ENCODE data around the gene CCRL2.
"Not testable (repeated sequence)": the region's sequence is repeated elsewhere in the genome, so short reads cannot be mapped to it uniquely, and the experiment has no call there.

The CCRL2 gene

DNA sequence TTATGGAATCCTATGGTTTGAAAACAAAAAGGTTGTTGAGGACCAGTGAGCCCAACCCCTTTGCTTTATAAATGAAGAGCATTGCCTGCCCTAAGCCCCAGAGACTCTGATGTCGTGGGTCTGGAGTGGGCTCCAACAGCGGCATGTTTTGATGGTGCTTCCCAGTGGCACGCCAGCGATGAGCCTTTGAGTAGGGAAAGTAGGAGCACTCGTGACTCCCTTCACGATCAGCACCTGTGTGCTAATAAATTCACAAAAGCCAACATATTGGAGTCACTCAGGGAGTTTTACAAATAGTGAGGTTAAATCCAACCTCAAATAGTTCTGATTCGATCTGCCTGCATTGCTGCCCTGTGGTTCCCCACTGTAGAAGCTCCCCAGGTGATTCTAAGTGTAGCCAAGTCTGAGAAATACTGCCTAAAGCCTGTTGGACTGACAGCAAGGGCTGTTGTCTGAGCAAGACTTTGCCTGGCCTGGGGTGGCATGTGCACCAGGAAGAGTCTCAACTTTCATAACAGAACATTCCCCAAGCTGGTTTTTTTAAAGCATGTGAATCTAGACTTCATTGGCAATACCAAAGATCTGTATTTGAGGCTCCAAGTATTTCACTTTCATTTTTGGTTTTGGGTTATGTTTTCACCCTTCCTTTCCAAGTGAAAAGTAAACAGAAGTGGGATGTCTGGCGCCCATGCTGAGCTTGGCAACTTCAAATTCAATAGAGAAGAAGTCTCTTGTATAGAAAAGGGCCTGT lies 26.4 kb upstream of the CCRL2 start:
- DNase-seq (ENCODE audit: low read depth): no peak

DNA sequence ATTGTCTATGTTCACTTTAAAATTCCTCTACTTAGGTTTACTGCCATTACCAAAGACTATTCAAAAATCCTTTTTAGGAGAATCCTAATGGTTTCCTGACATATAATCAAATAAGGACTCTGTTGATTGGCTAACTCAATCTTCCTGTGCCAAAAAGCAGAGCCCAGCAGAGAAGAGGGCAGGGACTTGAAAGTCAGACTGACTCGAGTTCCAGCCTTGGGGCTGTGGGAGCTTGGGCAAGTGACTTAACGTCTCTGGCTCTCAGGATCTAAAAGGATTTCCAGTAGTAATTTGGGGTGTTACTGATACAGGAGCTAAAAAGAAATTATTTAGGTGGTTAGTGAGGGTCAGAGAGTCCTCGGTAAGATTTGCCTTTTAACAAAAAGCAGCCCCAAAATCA lies 25.4 kb upstream of the CCRL2 start:
- DNase-seq (ENCODE audit: low read depth): no peak

DNA sequence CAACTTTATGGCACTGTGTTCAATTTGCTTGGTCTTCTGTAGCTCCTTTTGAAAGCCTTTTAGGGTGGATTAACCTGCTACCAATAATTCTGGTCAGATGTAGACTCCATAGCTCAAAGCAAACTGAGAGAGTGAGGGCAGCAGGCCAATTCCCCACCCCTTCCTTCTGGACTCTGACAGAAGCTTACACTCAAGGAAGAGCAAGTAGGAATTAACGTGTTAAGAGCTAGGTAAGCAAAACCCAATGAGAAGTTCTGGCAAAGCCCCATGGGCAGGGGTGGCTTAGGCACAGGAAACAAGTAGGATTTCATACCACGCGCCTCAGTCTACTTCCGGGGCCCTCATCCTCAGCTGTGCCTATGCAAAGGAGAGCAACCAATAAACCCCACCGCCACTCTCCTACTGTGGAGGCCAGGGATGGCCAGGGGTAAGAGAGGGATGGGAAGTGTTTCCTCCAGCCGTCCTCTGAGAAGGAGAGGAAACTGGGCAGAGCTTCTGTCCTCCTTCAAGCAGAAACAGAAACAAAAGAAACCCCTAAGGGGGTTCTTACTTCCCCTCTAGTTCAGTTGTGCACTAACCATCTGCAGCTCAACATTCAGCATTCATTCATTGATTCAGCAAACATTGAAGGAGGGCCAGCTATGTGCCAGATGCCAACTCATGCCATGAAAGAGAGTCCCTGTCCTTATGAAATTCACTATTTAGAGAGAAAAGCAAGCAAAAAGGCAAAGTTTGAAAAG lies 23.7 kb upstream of the CCRL2 start:
- no peak for DNase-seq (ENCODE audit: low read depth)

DNA sequence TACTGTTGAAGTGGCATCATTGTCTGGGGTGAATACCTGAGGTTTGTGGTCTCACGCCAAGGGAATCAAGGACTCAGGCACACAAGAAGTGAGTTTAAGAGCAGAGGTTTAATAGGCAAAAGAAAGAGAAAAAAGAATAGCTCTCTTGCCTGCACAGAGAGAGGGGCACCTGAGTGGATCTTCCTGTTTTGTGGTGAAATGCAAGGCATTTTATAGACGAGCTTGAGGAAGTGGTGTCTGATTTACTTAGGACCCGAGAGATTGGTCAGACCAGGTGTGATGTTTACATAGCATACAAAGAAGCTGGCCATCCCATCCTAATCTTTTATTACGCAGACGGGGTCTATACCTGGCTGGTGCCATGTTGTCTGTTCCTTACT lies 23.1 kb upstream of the CCRL2 start:
- DNase-seq (ENCODE audit: low read depth): no peak

DNA sequence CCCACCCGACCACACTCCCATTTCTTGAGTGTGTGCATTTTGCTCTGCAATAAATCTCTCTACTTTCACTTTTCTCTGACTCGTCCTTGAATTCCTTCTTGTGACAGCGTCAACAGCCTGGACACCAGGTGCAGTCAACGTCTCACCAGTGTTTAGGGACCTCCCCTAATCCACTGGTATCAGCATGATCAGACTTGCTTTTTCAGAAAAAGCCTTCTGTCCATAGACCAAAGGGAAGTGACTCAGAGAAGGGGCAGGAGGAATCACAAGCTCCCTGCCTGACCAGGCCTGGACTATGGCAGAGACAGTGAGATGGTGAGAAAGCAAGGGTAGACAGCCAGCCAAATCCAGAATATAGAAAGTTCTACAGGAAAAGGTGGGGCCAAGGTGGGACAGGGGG lies 20.9 kb upstream of the CCRL2 start:
- DNase-seq (ENCODE audit: low read depth): peak; percentile 27

DNA sequence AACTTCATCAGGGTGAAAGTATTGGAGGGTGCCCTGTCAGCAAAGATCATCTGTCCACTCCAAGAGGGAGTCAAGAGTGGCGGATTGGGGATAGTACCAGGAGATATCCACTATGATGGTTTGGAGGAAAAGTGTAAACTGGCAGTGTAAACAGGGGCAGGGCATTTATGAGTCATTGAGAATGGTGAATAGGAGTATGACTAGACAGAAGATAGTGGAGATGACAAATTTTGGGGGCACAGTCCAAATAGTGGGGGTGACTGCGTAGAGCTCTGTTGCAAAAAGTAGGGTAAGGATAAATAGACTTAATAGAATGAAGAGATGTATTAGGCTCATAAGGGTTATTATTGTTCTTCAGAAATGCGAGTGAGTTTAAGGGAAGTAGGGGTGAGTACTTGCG lies 18.2 kb upstream of the CCRL2 start:
- not testable (repeated sequence) for DNase-seq (ENCODE audit: low read depth)

DNA sequence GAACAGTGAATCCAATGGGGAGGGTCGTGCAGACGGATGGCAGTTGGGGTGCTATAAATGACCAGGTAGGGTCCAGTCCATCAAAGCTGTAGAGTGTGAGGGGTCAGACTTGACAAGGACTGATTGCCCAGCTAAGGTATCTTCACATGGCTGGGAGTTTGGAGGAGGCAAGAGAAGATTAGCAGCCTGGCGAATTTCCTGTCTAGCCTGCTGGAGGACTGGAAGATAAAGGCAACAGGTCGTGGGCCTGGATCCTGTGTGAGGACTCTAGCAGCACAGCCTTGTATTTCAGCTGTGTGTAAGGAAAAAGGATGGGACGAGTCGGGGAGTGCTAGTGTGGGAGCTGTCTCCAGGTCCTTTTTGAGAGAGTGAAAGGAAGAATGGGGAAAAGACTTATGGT lies 17.8 kb upstream of the CCRL2 start:
- no peak for DNase-seq (ENCODE audit: low read depth)

DNA sequence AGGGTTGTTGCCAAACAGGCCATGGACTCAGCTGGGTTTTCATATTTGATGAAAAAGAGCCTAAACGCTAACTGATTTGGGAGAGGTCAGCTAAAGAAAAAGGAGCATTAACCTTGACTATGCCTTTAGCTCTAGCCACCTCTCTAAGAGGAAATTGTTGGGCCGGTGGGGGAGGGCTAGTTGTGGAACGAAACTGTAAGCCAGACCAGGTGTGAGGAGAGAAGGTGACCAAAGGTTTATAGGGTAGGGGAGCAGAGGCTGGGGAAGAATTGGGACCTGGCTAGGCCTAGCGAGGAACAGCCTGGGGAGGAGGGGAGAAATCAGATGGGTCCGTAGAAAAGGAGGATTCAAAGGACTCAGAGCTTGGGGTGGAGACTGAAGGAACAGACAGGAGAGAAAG lies 15.5 kb upstream of the CCRL2 start:
- DNase-seq (ENCODE audit: low read depth): not testable (repeated sequence)

DNA sequence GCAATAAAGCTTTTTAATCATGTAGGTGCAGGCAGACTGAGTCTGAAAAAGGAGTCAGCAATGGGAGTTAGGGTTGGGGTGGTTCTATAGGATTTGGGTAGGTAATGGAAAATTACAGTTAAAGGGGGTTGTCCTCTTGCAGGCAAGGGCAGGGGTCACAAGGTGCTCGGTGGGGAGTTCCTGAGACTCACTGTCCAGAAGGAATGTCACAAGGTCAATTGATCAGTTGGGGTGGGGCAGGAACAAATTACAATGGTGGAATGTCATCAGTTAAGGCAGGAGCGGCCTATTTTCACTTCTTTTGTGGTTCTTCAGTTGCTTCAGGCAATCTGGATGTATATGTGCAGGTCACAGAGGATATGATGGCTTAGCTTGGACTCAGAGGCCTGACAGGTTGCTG lies 14.0 kb upstream of the CCRL2 start:
- no peak for DNase-seq (ENCODE audit: low read depth)

DNA sequence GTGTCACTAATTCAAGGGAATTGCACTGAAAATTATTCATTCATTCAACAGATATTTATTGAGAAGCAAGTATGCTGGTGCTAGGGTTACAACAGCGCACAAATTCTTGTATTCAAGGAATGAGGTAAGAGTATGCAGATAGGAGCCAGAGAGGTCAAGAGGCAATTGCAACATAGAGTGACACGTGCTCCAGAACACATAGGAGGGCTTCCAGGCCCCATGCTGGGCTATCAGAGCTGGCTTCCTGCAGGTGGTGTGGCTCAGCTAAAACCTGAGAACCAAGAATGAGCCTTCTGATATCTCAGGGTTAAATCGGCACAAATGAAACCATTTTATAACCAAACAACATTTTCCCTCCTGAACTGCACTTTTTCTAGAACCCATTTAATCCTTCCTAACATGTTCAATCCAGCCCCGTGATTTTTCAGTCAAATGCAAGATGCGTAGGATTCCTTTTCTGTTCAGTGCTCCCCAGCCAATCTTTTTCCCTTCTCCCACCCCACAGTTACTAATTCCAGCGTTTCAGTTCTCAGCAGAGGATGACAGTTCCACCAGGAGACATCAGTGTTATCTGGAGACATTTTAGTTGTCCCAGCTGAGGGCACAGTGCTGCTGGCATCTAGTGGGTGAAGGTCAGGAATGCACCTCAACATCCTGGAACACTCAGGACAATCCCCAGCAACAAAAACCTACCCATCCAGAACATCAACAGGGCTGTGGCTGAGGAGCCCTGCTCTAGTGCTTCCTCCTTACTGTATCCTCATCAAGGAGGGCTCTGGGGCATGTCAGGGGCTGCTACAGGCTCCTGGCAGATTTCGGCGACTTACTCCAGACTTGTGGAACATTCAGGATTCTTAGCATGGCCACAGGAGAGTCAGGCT lies 13.3 kb upstream of the CCRL2 start:
- no peak for DNase-seq (ENCODE audit: low read depth)

DNA sequence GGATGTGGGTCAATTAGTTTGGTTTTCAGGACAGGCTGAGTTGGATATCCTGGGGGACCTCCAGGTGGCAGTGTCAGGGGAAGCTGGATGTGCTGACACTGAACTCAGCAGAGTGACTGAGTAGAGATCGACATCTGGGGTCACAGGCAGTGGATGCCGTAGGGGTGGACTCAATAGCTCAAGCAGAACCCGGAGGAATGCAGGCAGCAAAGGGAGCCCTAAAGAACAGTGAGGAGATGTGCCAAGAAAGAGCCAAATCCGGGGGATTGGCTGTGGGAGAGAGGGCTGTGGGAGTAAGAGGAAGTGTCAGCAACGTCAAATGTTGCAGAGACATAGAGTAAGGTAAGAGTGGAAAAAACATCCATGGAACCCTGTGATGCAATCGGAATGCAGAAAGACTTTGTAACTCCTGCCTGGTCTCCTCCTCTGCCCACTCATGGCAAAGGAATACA lies 11.8 kb upstream of the CCRL2 start:
- no peak for DNase-seq (ENCODE audit: low read depth)

DNA sequence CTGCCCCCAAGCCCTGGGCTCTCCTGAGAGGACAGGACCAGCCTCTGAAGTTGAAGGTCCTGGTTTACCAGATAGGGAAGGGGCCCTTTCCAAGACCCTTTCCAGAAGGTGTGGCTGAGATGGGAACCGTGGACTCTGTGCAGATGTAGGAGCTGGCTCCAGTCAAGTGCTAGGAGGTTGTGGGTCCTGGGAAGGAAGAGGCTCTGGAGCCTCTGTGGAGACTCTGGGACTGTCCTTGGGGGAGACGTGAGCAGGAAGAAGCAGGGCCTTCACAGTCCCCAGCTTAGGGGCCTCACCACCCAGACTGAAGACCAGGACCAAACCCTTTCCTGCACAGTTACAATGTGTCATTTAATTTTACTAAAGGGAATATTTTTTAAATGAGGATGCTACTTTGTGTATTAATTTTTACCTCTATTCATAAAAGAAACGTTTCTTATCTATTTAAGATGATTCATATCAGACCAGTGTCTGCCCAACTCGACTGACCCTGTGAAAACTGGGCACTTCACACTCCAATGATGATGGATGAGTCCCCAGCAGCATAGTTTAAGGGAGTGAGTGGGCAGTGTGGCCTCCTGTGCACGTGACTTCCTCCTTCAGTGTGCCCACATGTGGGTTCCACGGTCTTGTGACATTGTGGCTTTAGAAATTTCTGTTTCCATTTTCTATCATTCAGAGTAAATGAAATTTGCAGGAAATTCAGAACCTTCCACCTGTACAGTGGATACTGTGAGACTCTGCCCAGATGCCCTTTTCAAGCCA lies 11.1 kb upstream of the CCRL2 start:
- DNase-seq (ENCODE audit: low read depth): no peak

DNA sequence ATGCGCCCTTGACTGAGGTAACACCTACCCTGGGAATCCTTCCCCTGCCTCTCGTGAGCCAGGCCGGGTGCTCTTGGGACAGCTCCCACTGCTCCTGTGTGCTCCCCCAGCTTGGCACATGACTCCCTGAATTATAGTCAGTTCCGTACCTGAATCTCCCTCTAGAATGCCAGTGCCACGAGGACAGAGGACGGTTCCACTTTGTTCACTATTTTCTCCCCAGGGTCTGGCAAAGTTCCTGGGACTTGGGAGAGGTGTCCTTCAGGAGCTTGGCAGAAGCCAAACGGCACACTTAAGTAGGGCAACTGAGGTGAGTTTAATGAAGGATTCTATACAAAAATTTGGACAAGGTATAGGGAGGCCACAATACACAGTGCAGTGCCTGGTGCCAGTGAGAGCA lies 9.9 kb upstream of the CCRL2 start:
- DNase-seq (ENCODE audit: low read depth): no peak

DNA sequence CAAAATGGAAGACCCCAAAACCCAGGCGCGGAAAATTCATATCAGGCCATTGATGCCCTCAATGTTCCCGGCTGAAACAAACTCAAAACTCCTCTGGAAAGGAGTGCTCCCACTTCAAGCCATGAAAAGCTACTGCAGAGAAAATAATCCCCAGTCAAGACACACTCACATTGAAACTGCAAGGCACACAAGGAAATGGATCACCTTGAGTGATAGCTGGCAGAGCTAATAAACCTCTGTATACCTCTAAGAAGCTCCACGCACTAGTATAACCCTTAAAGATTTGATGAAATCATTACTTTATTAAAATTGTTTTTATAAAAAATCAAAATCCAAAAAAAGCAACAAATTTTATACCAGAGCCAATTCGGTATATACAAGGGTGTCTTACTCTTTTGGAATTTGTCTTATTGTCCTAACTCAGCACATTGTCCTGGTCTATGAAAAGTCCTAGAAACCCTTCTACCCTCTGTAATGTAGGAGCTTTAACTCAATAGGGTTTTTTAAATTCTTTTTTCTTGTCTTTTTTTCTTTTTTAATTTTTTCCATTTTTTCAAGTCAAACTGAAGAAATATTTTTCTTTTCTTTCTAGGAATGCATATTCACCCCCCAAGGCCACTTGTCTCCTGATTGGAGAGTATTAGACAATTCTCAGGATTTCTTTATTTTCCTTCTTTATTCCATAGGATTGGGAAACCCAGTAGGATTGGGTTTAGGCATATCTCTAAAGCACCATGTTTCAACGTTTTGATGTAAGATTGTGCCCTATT lies 8.7 kb upstream of the CCRL2 start:
- no peak for DNase-seq (ENCODE audit: low read depth)

DNA sequence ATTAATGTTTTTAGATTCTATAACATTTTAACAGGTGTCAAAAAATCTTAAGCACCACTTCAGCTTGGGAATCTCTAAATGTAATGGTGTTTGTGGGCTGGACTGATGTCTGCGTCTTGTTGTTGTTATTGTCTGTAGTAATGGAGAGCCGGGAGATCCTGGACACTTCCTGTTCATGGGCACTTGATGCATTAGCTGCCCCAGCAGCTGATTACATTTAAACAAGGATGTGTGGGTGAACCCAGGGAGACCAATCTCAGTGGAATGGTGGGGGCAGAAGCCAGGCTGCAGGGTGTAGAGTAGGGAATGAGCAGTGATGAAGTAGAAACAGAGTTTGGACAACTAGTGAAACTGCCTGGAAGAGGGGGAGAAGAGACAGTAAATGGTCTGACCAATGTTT lies 8.0 kb upstream of the CCRL2 start:
- DNase-seq (ENCODE audit: low read depth): no peak

DNA sequence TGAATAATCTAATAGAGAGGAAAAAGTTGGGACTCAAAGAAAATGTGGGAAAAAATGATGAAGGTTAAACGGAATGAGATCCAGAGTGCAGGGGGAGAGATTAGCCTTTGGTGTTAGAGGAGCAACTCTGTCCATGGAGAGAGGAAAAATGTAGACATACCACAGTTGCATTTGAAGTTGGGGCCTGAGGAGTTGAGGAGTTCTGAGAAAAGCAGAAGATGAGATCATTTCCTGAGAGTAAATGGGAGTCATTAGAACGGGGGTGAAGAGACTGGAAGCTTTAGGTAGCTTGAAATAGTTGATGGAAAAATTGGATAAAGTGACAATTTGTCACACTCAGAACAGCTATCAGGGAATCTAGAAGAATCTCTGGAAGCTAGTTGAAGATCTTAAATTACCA lies 7.5 kb upstream of the CCRL2 start:
- DNase-seq (ENCODE audit: low read depth): no peak

DNA sequence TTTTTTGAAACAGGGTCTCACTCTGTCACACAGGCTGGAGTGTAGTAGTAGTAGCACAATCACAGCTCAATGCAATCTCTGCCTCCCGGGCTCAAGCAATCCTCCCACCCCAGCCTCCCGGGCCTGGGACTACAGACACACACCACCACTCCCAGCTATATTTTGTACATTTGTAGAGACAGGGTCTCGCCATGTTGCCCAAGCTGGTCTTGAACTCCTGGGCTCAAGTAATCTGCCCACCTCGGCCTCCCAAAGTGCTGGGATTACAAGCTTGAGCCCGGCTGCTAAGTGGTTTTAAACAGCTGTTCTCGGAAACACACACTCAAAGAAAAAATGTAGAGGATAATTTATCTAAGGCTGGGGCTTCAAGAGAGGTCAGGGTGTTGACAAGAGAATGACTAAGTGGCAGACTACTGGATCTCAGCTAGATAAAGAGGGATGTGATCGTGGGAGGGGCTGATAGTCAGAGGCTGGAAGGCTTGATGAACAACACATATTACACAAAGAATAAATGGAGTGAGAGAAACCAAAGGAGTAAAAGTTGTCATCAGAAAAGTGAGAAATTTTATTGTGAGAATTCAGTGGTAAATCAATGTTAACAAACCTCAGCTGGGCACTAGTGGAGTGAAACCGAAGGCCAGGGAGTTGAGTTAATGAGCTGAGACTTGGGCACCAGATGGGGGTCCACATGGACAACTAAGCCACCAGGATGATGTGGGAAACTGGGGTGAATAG lies 6.9 kb upstream of the CCRL2 start:
- DNase-seq (ENCODE audit: low read depth): peak; percentile 20

DNA sequence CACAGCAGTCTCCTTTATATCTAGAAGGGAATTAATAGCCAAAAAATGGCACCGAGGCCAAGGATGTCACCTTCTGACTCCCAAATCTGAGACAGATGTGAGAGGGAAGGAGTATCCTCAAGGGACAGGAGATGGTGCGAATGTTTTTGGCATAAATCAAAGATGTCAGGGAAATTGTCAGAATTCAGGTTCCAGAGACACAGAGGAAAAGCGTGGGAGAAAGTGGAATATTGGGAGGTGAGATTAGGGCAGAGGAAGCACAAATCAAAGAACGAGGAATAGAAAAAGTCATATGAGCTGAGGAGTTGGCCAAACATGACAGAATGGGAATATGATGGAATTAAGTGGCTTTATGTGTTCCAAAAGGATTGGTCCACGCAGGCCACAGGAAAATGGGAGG lies 6.2 kb upstream of the CCRL2 start:
- no peak for DNase-seq (ENCODE audit: low read depth)

DNA sequence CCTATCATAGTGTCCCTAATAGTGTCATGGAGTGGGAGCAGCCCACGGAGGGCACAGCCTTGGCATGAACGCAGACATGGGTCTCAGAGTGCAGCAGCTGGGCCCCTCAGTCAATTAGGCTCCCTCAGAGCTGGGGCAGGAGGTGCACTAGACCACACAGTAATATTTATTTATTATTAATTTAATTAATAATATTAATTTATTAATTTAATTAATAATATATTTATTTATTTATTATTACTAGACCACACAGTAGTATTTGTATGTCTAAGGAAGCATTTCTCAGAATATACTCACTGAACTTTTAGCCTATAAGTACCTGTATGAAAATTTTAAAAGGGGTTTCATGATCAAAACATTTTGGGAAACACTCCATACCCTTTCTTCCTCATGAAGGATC lies 5.5 kb upstream of the CCRL2 start:
- DNase-seq (ENCODE audit: low read depth): no peak

DNA sequence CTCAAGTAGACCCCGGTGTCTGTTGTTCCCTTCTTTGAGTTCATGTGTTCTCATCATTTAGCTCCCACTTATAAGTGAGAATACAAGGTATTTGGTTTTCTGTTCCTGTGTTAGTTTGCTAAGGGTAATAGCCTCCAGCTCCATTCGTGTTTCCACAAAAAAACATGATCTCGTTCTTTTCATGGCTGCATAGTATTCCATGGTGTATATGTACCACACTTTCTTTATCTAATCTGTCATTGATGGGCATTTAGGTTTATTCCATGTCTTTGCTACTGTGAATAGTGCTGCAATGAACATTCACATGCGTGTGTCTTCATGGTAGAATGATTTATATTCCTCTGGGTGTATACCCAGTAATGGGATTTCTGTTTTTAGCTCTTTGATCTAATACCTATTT lies 4.2 kb upstream of the CCRL2 start:
- DNase-seq (ENCODE audit: low read depth): not testable (repeated sequence)

All from non-pigmented ciliary epithelial cell (primary cell).